Measurements from ENCODE around the gene OR10H4.
"Not testable (repeated sequence)": the region's sequence is repeated elsewhere in the genome, so short reads cannot be mapped to it uniquely, and the experiment has no call there.

OR10H4 gene
- total RNA-seq: 0 reads per million in 4 experiments

GRCh38 chr19:15948223-15949058 is at the start of gene OR10H4:
Gene OR10H4, plus strand, starts transcription at chr19:15949008. Its CDS starts 0 bp downstream, at chr19:15949008.
- no peak for DNase-seq

GRCh38 chr19:15899561-15899960 is 49.2 kb upstream of the OR10H4 start:
- not testable (repeated sequence) for DNase-seq

- DNase-seq: not testable (repeated sequence)
Observed at GRCh38 chr19:15900032-15900431, 48.8 kb upstream of the OR10H4 start.

- no peak for DNase-seq
Observed at GRCh38 chr19:15900504-15900903, 48.3 kb upstream of the OR10H4 start.

DNA sequence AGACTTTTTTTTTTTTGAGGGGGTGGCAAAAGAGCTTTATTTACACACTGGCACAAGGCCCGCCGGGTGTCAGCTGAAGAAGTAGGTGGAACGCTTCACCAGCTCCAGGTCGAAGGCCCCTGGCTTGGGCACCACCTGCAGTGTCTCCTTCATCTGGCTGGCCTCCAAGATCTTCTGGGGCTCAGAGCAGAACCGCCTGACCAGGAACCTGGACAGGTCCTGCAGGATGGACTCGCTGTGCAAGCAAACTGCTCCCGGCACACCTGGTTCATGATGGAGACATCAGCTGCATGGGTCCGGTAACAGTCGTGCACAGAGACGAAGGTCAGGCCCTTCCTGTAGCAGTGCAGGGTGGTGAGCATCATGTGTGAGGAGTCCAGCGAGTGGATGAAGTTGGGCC is 46.6 kb upstream of the OR10H4 start:
- DNase-seq: no peak

DNA sequence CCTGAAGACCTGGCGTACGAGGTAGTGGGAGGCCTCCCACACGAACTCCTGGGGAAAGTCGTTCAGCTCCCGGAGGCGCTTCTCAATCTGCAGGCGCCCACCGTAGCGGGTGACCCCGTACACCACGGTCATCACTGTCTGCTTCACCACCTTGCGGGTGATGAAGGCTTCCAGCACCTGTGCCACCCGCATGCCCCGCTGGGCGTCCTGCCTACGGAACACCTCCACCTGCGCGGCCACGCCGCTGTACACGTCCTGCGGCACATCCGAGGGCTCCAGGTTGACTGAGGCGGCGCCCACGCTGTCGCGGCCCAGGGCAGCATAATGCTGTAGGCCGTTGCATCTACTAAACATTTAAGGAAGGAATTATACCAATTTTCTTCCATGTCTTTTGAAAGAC is 45.9 kb upstream of the OR10H4 start:
- not testable (repeated sequence) for DNase-seq

GRCh38 chr19:15905026-15905425 is 43.8 kb upstream of the OR10H4 start:
- DNase-seq: no peak

- DNase-seq: no peak
Observed at GRCh38 chr19:15911599-15912235, 37.1 kb upstream of the OR10H4 start.

DNA sequence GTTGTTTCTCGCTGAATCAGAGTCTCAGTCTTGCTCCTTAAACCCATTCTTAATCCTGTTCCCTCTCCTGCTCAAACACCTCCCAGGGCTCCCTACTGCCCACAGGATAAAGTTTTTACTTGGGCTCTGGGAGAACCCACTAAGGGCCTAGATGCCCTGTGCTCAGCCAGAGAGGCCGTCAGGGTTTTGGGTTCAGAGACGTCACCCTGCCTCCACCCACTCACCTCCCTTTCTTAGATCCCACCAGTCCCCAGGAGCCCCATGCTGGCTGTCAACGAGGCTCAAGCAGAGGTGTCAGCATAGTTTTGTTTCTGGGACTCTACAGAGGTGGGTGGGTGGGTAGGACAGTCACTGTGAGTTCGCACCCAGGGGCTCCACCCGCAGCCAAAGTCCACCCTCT is 35.4 kb upstream of the OR10H4 start:
- no peak for DNase-seq

DNA sequence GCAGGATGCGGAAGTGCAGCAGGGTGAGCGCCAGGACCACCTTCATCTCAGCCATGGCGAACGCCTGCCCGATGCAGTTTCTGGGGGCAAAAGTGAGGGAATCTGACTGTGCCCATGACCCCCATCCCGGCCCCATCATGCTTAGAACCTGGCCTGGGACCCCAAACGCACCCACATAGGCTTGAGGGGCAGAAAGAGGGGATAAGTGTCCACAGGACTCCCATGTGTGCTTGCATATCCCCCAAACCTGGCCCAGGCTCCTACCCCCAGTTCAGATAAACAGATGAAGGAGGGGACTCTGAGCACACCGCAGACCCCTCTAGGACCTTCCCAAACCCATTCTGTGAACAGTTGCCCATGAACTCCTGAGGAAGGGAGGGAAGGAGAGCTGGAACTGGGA is 35.0 kb upstream of the OR10H4 start:
- DNase-seq: no peak

DNA sequence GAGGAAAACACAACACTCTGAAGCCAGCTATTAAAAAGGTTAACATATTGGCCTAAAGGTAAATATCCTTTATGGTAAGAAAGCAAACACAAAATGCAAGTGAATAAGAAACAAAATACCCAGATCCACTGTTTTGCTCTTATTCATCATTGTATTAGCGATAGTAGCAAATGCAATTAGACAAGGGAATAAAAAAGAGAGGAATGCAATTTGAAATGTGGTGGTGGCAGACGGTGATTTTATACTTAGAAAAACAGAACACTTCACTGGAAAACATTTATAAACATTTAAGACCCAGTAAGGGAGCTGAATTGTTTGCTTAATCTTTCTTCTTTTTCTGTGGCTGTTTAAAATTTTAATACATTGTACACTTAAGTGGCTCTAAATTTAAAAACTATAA is 33.7 kb upstream of the OR10H4 start:
- no peak for DNase-seq

GRCh38 chr19:15919243-15919642 is 29.6 kb upstream of the OR10H4 start:
- no peak for DNase-seq

GRCh38 chr19:15922021-15922420 is 26.8 kb upstream of the OR10H4 start:
- no peak for DNase-seq

- no peak for DNase-seq
Observed at GRCh38 chr19:15923702-15924101, 25.1 kb upstream of the OR10H4 start.

DNA sequence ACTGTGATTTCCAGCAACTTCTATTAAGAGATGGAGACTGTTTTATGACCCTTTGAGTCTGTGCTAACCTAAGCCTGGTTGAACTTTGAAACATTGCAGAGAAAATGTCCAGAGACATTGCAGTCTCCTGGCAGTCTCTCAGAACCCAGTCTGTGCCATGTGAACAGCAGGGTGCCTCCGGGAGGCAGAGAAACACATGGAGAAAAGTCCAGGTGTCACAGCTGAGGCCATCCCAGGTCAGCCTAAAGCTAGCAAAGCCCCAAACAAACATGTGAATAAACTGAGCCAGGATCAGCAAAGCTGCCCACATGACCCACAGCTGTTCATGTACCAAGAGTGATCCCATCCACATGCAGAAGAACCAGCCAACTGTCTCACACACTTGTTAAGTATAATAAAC is 22.3 kb upstream of the OR10H4 start:
- no peak for DNase-seq

- no peak for DNase-seq
Observed at GRCh38 chr19:15928321-15928720, 20.5 kb upstream of the OR10H4 start.

- DNase-seq: not testable (repeated sequence)
Observed at GRCh38 chr19:15933761-15934331, 15.0 kb upstream of the OR10H4 start.

DNA sequence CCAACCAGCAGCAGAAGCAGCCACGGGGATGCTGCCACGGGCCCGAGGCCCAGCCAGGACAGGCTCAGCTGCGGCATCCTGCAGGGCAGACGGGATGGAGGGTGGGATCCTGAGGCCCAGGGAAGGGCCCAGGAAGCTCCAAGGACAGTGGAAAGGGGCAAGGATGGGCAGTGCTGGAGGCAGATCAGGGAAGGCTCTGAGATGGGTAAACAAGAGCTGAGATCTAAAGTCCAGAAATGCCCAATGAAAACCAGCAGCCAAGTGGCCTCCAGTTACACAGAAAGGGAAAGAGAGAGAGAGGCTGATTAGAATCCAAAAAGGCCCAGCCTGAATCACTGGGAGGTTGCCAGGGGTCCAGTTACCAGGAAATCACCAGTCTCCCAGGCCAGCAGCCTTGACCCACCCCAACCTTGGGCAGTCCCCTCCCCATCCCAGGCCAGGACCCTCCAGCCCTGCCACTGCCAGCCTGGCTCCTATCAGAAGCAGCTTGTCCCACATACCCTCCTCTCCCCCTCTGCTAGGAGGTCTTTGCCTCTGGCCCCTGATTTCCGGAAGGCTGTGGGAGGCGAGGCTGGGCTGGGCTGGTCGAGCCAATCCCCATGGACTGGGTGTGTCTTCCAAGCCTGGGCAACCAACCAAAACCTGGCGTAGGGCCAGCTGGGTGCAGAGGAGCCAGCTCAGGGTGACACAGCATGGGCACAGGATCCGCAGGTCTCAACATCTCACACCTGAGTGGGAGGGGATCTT is 14.3 kb upstream of the OR10H4 start, which contains the start of gene CYP4F11:
CYP4F11 (minus strand) TSS at position 198 of the 747 bp plus-strand sequence; CDS start at position 77, 121 bp downstream.
- no peak for DNase-seq

- no peak for DNase-seq
Observed at GRCh38 chr19:15935167-15935702, 13.6 kb upstream of the OR10H4 start.

DNA sequence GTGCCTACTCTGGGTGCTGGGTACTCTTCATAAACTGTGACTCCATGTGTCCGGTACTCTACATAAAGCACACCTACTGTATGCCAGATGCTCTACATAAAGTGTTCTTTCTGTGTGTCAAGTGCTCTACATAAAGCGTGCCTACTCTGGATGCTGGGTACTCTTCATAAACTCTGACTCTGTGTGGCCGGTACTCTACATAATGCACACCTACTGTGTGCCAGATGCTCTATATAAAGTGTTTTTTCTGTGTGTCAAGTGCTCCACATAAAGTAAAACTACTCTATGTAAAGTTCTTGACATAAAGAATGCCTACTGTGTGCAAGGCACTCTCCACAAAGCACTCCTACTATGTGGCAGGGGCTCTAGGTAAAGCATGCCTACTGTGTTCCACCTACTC is 12.6 kb upstream of the OR10H4 start:
- no peak for DNase-seq

DNA sequence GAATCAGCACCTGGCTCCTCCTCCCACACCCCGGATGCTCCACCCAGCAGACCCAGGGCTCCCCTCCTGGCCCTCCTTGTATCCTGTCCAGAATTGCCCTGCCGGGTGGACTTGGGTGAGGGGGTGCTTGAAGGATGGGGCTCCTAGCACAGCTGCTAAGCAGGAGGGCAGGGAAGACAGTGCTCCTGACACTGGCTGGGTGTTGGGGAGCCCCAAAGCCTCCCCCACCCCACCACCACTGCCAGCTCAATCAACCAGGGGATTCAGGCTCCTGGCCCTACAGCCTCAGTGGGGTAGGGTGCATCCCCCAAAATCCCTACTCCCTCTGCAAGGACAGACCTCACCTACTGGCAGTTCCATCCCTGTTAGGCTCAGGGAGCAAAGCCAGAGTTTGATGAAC is 11.9 kb upstream of the OR10H4 start:
- no peak for DNase-seq

DNA sequence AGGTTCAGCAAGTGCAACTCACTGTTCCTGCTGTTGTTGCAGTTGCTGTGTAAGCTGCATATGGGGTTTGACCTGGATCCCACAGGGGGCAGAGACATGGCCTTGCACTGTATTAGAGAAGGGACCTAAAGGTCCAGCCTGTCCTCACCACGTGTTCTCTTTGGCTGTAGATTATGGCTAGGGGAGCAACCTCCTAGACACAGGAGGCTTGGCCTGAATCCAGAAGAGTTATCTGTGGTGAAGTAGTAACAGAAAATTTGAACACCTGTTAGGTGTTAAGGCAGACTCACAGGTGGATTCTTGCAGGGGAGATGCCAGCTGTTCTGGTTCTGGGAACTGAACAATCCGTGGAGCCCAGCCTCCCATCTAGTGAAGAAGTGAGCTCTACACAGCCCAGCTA is 11.0 kb upstream of the OR10H4 start:
- DNase-seq: no peak

- DNase-seq: no peak
Observed at GRCh38 chr19:15944401-15944800, 4.4 kb upstream of the OR10H4 start.
